AG04449 (cell line): Measurements from ENCODE around the gene OR4Q3.
"Not testable (repeated sequence)": the region's sequence is repeated elsewhere in the genome, so short reads cannot be mapped to it uniquely, and the experiment has no call there.

ENCODE experiments used
- CTCF ChIA-PET: fragments of 350-600 bp; formaldehyde crosslinking; extraction: SDS; loops from one replicate; lab custom pipeline; 2021; ENCODE audit warnings: antibody characterized with exemption; lab: Yijun Ruan, JAX
- POLR2A ChIA-PET: fragments of 400-600, 350-600 bp; formaldehyde crosslinking; extraction: SDS; loops from one replicate; lab custom pipeline; 2020; ENCODE audit warnings: antibody characterized with exemption, inconsistent platforms; lab: Yijun Ruan, JAX
- DNase-seq: peaks from one replicate; pipeline ENCODE4 v3.0.0-alpha.2; 2010; ENCODE audit warnings: low read depth, low spot score
- H3K4me3 ChIP-seq: 2 replicates; pipeline ENCODE4 v1.5.1; 2011; ENCODE audit warnings: low read depth, mild to moderate bottlenecking, control low read depth, low read length
- CTCF ChIP-seq: IDR thresholded peaks from one replicate; pipeline ENCODE4 v1.5.1; 2011; ENCODE audit warnings: mild to moderate bottlenecking, moderate library complexity, low read length, control low read depth, inconsistent platforms; ENCODE audit not compliant: insufficient read depth; ENCODE audit errors: missing control alignments

Gene OR4Q3

GRCh38 chr14:19743256-19743655 lies at the start of gene OR4Q3:
Gene OR4Q3, plus strand, starts transcription at chr14:19743571.
- ChIA-PET POLR2A (no interaction called here), CTCF (no interaction called here)
- no peak for DNase-seq
- no peak within 1 kb of the TSS for H3K4me3 ChIP-seq
- TF ChIP-seq CTCF, result no peak

- no peak for TF ChIP-seq CTCF
- DNase-seq, result no peak
- no peak overlapping the region for H3K4me3 ChIP-seq
- ChIA-PET POLR2A (no interaction called here), CTCF (no interaction called here)
Measured at GRCh38 chr14:19729359-19729758, 14.0 kb upstream of the OR4Q3 start.

- CTCF ChIA-PET, result no interaction called here
- no peak for DNase-seq
- H3K4me3 ChIP-seq, result no peak overlapping the region
- POLR2A ChIA-PET, result no interaction called here
- no peak for TF ChIP-seq CTCF
Measured at GRCh38 chr14:19729763-19730162, 13.6 kb upstream of the OR4Q3 start.

- POLR2A ChIA-PET, CTCF ChIA-PET, H3K4me3 ChIP-seq, DNase-seq: not testable (repeated sequence)
Measured at GRCh38 chr14:19733893-19734292, 9.5 kb upstream of the OR4Q3 start.

- POLR2A ChIA-PET, H3K4me3 ChIP-seq, DNase-seq, CTCF ChIA-PET: not testable (repeated sequence)
Measured at GRCh38 chr14:19752316-19752715, 8.9 kb downstream of the OR4Q3 start.

- POLR2A ChIA-PET, result no interaction called here
- no peak for TF ChIP-seq CTCF
- no peak for DNase-seq
- H3K4me3 ChIP-seq, result no peak overlapping the region
- CTCF ChIA-PET, result no interaction called here
Measured at GRCh38 chr14:19754172-19754571, 10.8 kb downstream of the OR4Q3 start.

- CTCF ChIA-PET, POLR2A ChIA-PET, DNase-seq, H3K4me3 ChIP-seq: not testable (repeated sequence)
Measured at GRCh38 chr14:19771491-19771890, 28.1 kb downstream of the OR4Q3 start.

- DNase-seq, result no peak
- POLR2A ChIA-PET, result no interaction called here
- CTCF ChIA-PET, result no interaction called here
- H3K4me3 ChIP-seq, result no peak overlapping the region
- TF ChIP-seq CTCF, result no peak
Measured at GRCh38 chr14:19771895-19772430, 28.6 kb downstream of the OR4Q3 start.

GRCh38 chr14:19772454-19772853 lies 29.1 kb downstream of the OR4Q3 start:
- CTCF ChIA-PET, POLR2A ChIA-PET, DNase-seq, H3K4me3 ChIP-seq: not testable (repeated sequence)

- DNase-seq, POLR2A ChIA-PET, CTCF ChIA-PET, H3K4me3 ChIP-seq: not testable (repeated sequence)
Measured at GRCh38 chr14:19773204-19773603, 29.8 kb downstream of the OR4Q3 start, which contains the start of gene OR4M1. Gene OR4M1, plus strand, starts transcription at chr14:19773504. Its CDS starts 6,819 bp downstream, at chr14:19780323.
